Stomach smooth muscle (tissue), 2 donors: ENCODE data around the gene NEO1.

Source experiments
- H3K27ac ChIP-seq: one replicate; pipeline ENCODE4 v1.7.0; 2013; ENCODE audit warnings: mild to moderate bottlenecking, low read length, inconsistent platforms
- H3K27me3 ChIP-seq, 2 donors: one replicate each; pipeline ENCODE4 v1.7.0; 2013; ENCODE audit warnings: low read length in 2 of 2; ENCODE audit not compliant: insufficient read depth in 2 of 2, control insufficient read depth in 1 of 2
- H3K36me3 ChIP-seq, 2 donors: one replicate each; pipeline ENCODE4 v1.7.0; 2013; ENCODE audit warnings: low read length in 2 of 2; ENCODE audit not compliant: control insufficient read depth in 2 of 2, insufficient read depth in 2 of 2
- H3K4me1 ChIP-seq: one replicate; pipeline ENCODE4 v1.7.0; 2013; ENCODE audit warnings: low read length; ENCODE audit not compliant: control insufficient read depth, insufficient read depth
- H3K4me3 ChIP-seq, 2 donors: one replicate each; pipeline ENCODE4 v1.7.0; 2013; ENCODE audit warnings: low read length in 2 of 2
- H3K9ac ChIP-seq, 2 donors: one replicate each; pipeline ENCODE4 v1.7.0; 2013; ENCODE audit warnings: low read length in 2 of 2, mild to moderate bottlenecking in 1 of 2
- H3K9me3 ChIP-seq, 2 donors: one replicate each; pipeline ENCODE4 v1.7.0; 2013; ENCODE audit warnings: low read length in 2 of 2; ENCODE audit not compliant: control insufficient read depth in 2 of 2
- donor health status: healthy.
- donor health status: Pancreatic carcinoma.

NEO1 gene

GRCh38 chr15:73015493-73015892, 36.8 kb upstream of the NEO1 start:
- Histone ChIP-seq H3K36me3 (no peaks in the 10 kb centered on the region), H3K27me3 (no peaks in the 10 kb centered on the region), H3K4me1 (no peaks in the 10 kb centered on the region), H3K27ac (no peak overlapping the region), H3K9ac (no peak overlapping the region), H3K4me3 (no peak overlapping the region), H3K9me3 (no peaks in the 10 kb centered on the region)

- Histone ChIP-seq H3K9ac (no peak overlapping the region), H3K4me3 (no peak overlapping the region), H3K27ac (no peak overlapping the region), H3K9me3 (no peaks in the 10 kb centered on the region), H3K36me3 (no peaks in the 10 kb centered on the region), H3K4me1 (no peaks in the 10 kb centered on the region), H3K27me3 (no peaks in the 10 kb centered on the region)
Measured at GRCh38 chr15:73017987-73018386, 34.3 kb upstream of the NEO1 start.

GRCh38 chr15:73019154-73019553, 33.1 kb upstream of the NEO1 start:
- H3K27ac ChIP-seq, result no peak overlapping the region
- no peak overlapping the region for H3K9ac ChIP-seq
- no peaks in the 10 kb centered on the region for H3K9me3 ChIP-seq
- H3K4me1 ChIP-seq, result no peaks in the 10 kb centered on the region
- no peak overlapping the region for H3K4me3 ChIP-seq
- no peaks in the 10 kb centered on the region for H3K36me3 ChIP-seq
- H3K27me3 ChIP-seq, result peaks cover 0 to 5% of the 10 kb centered on the region in 2 donors

- H3K9ac ChIP-seq, result no peak overlapping the region
- H3K27ac ChIP-seq, result no peak overlapping the region
- no peaks in the 10 kb centered on the region for H3K9me3 ChIP-seq
- no peaks in the 10 kb centered on the region for H3K36me3 ChIP-seq
- H3K4me3 ChIP-seq, result no peak overlapping the region
- peaks cover 0 to 6% of the 10 kb centered on the region in 2 donors for H3K27me3 ChIP-seq
- H3K4me1 ChIP-seq, result no peaks in the 10 kb centered on the region
Measured at GRCh38 chr15:73019601-73020146, 32.6 kb upstream of the NEO1 start.

GRCh38 chr15:73021139-73021621, 31.1 kb upstream of the NEO1 start:
- no peaks in the 10 kb centered on the region for H3K9me3 ChIP-seq
- no peaks in the 10 kb centered on the region for H3K36me3 ChIP-seq
- no peaks in the 10 kb centered on the region for H3K4me1 ChIP-seq
- peaks cover 0 to 6% of the 10 kb centered on the region in 2 donors for H3K27me3 ChIP-seq
- no peak overlapping the region for H3K9ac ChIP-seq
- no peak overlapping the region for H3K4me3 ChIP-seq
- H3K27ac ChIP-seq, result no peak overlapping the region

GRCh38 chr15:73022161-73022560, 30.1 kb upstream of the NEO1 start:
- H3K9ac ChIP-seq, result no peak overlapping the region
- H3K27ac ChIP-seq, result no peak overlapping the region
- no peaks in the 10 kb centered on the region for H3K4me1 ChIP-seq
- no peaks in the 10 kb centered on the region for H3K36me3 ChIP-seq
- no peaks in the 10 kb centered on the region for H3K9me3 ChIP-seq
- no peak overlapping the region for H3K4me3 ChIP-seq
- peaks cover 0 to 6% of the 10 kb centered on the region in 2 donors for H3K27me3 ChIP-seq

GRCh38 chr15:73023071-73023470, 29.2 kb upstream of the NEO1 start:
- Histone ChIP-seq H3K9me3 (no peaks in the 10 kb centered on the region), H3K9ac (no peak overlapping the region), H3K4me3 (no peak overlapping the region), H3K4me1 (no peaks in the 10 kb centered on the region), H3K27ac (no peak overlapping the region), H3K27me3 (peaks cover 0 to 6% of the 10 kb centered on the region in 2 donors), H3K36me3 (no peaks in the 10 kb centered on the region)

GRCh38 chr15:73024168-73024567, 28.1 kb upstream of the NEO1 start:
- H3K27ac ChIP-seq, result no peak overlapping the region
- H3K4me1 ChIP-seq, result no peaks in the 10 kb centered on the region
- H3K4me3 ChIP-seq, result no peak overlapping the region
- peaks cover 0 to 6% of the 10 kb centered on the region in 2 donors for H3K27me3 ChIP-seq
- no peaks in the 10 kb centered on the region for H3K36me3 ChIP-seq
- no peaks in the 10 kb centered on the region for H3K9me3 ChIP-seq
- H3K9ac ChIP-seq, result no peak overlapping the region

- Histone ChIP-seq H3K36me3 (no peaks in the 10 kb centered on the region), H3K9ac (no peak overlapping the region), H3K27ac (no peak overlapping the region), H3K4me1 (no peaks in the 10 kb centered on the region), H3K4me3 (no peak overlapping the region), H3K27me3 (peaks cover 0 to 6% of the 10 kb centered on the region in 2 donors), H3K9me3 (no peaks in the 10 kb centered on the region)
Measured at GRCh38 chr15:73026511-73027054, 25.7 kb upstream of the NEO1 start.

- Histone ChIP-seq H3K27ac (no peak overlapping the region), H3K9me3 (no peaks in the 10 kb centered on the region), H3K4me3 (no peak overlapping the region), H3K27me3 (peaks cover 0 to 6% of the 10 kb centered on the region in 2 donors), H3K9ac (no peak overlapping the region), H3K36me3 (no peaks in the 10 kb centered on the region), H3K4me1 (no peaks in the 10 kb centered on the region)
Measured at GRCh38 chr15:73028031-73028430, 24.2 kb upstream of the NEO1 start.

GRCh38 chr15:73028831-73029451, 23.3 kb upstream of the NEO1 start:
- H3K9ac ChIP-seq, result no peak overlapping the region
- peaks cover 0 to 3% of the 10 kb centered on the region in 2 donors for H3K27me3 ChIP-seq
- no peak overlapping the region for H3K4me3 ChIP-seq
- no peaks in the 10 kb centered on the region for H3K9me3 ChIP-seq
- H3K36me3 ChIP-seq, result no peaks in the 10 kb centered on the region
- no peak overlapping the region for H3K27ac ChIP-seq
- H3K4me1 ChIP-seq, result no peaks in the 10 kb centered on the region
